Activated T-helper 1 cell treated with Interleukin-2 at 50 U/mL for 16 hours (primary cell): ENCODE results near the gene LRRC51.
A peak's percentile ranks its signal among the peaks of the same experiment; 100 is the strongest.

ENCODE experiments used
- DNase-seq: peaks from one replicate; pipeline ENCODE4 v3.0.0-alpha.2; 2020; ENCODE audit warnings: low read depth

LRRC51 gene, protein sequence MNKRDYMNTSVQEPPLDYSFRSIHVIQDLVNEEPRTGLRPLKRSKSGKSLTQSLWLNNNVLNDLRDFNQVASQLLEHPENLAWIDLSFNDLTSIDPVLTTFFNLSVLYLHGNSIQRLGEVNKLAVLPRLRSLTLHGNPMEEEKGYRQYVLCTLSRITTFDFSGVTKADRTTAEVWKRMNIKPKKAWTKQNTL

DNA sequence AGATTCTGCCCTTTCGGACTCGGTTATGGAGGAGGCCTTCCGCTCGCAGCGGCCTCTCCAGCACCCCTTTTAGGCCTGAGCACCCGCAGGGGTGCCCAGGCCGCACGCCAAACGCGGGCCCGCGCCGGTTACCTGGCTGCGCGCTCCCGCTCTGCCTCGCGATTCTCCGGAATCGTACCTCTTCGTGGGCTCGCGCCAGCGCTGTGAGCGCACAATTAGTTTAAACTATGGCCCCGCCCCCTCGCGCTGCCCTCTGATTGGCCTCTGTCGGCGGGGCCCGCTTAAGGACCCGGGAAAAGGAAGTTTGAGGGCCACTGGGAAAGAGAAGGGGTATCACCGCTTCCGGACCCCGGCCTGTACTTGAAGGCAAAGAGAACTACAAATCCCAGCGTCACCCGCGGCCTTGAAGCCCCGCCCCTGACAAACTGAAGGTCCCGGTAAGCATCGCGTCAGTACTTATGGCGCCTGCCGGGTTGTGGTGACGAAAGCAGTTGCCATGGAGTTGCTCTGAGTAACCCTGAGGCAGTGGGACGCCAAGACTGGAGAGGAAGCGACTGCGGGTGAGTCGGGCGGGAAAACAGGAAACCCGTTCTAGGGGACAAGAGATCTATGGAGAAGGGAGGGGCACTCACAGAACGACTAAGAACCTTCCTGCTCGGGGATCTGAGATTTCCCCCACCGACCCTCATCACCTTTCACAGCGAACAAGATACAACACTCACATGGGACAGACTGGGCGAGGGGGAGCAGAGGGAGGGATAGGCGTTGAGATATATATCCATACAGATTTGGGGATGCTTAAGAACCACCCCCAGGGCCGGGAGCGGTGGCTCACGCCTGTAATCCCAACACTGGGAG lies at the start of gene LRRC51, which contains the start of gene NUMA1:
Gene LRRC51 (plus strand): TSS at position 525 of the 858 bp plus-strand sequence. CDS start 8,234 bp downstream, outside the sequence.
Gene NUMA1 (minus strand): TSS at position 217 of the 858 bp plus-strand sequence. CDS start 44,599 bp downstream, outside the sequence.
- peak; percentile 97 for DNase-seq

- DNase-seq: no peak
These were observed 44.0 kb upstream of the LRRC51 start for GRCh38 chr11:72036687-72037086.

DNA sequence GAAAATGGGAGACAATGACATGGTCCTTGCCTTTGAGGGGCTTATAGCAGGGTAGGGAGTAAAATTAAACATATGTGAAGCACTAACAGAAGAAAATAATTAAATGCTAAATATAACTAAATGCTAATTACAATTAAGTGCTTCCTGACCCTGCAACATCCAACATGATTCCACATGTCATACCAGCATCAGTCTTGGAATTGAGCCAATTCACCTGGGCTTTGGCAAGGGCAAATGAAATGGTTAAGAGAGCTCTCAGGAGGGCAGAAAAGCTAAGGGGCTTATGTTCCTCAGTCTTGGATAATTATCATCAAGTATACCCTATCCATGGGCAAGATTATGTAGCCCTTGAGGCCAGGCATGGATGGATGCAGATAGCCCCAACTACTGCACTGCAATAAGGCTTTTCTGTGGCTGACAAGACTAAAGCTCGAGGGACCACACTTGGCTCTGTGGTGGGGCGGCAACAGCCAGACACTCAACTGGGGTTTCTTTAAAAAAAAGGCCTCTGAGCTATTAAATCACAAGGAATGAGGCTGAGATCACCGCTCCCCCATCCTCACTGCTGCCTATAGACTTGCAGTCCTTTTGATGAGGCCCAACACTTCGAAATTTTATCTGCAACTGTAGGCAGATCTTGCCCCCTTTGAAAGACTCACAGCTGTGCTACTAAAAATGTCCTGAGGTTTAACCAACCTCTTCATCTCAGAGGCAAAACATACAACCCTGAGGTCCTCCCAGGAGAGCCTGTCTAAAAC lies 42.9 kb upstream of the LRRC51 start:
- DNase-seq: no peak

DNA sequence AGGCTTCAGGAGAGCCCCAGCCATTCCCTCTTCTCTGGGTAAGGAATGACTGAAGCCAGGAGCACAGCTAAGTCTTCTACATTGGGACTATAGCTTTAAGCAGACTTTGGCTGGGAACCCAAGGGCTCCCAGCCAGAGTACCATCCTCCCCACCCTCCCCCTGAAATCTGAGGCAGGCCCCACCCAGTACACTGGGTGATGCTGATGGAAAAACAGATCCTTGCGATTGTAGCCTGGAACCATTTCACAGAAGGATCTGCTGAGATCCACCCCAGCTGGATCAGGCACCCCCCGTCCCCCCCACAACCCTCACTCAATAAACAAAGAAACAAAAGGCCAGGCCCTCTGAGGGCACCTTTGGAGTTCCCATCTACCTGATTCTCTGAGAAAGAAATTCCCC lies 42.2 kb upstream of the LRRC51 start:
- DNase-seq: no peak

DNA sequence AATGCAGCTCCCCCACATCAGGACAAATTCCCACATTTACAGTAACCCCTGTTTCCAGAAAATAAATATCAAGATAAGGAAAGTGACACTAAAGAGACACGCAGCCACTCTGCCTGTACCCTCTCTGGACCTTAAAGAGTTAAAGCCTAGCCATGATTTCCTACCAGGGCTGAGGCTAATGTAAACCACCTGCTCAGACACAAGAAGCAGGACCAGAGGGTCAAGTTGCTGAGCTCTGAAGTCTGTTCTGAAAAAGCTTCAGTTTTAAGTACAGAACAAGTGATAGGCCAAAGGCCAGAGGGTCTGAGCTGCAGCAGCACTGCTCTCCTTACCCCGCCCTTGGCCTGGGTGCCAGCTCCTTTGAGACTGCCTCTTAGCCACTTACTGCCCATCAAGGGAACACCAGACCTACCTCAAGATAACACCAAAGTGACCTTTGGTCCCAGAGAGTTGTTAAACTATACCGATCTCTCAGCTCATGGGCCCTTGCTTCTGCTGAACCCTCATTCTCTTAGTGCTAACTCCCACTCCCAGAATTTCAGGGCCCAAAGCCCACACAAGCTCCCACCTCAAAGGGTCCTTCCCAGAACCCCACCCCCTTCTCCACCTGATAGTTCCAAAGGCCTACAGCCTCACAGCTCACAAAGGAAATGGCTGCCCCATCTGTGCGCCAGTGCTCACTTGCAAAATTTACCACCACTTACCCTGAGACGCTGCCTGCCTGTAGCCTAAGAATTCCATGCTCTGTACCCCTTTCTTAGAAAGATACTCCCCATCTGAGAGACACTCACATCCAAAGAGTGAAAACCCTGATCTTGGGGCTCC lies 41.4 kb upstream of the LRRC51 start:
- DNase-seq: no peak

- DNase-seq: no peak
These were observed 40.7 kb upstream of the LRRC51 start for GRCh38 chr11:72039856-72040401.

DNA sequence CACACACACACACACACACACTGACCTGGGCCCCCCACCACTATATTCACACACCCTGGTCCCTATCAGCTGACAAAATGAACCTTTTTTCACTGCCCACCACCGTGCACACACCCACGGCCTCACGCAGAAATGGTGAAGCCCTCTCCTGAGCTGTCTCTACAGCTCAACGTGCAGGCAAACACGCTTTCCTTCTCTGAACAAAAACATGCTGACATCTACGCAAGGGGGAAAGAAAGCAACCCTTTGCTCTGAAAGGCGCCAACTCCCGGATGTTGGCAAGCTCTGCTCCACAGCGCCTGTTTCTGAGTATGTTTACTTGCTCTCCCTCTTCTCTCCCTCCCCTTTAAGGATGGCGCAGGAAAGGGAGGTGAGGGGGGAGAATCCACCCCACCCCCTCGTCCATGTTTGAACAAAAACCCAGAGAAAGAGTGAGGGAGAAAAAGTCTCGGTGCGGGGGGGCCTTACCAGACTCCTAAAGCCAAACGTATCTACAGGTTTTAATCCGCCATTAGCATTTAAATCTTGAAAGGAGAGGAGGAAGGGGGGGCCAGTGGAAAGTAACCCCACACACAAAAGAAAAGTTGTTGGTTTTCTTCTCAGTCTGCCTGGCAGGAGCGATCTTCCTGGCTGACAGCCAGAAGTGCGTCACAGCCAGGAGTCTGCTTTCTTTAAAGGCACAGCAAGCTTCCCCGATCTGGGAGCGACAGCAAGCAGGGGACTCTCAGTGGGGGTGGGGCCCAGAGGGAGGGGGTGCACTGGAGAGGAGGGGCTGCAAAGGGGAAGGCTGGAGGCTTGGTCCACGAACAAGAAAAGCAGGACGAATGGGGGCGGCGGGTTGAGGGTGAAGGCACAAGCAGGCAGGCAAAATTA lies 39.9 kb upstream of the LRRC51 start:
- peak; percentile 64 for DNase-seq

GRCh38 chr11:72041364-72042063 lies 39.1 kb upstream of the LRRC51 start:
- peak; percentile 31 for DNase-seq

- no peak for DNase-seq
These were observed 38.4 kb upstream of the LRRC51 start for GRCh38 chr11:72042064-72042745.

- no peak for DNase-seq
These were observed 34.8 kb upstream of the LRRC51 start for GRCh38 chr11:72045849-72046248.

DNA sequence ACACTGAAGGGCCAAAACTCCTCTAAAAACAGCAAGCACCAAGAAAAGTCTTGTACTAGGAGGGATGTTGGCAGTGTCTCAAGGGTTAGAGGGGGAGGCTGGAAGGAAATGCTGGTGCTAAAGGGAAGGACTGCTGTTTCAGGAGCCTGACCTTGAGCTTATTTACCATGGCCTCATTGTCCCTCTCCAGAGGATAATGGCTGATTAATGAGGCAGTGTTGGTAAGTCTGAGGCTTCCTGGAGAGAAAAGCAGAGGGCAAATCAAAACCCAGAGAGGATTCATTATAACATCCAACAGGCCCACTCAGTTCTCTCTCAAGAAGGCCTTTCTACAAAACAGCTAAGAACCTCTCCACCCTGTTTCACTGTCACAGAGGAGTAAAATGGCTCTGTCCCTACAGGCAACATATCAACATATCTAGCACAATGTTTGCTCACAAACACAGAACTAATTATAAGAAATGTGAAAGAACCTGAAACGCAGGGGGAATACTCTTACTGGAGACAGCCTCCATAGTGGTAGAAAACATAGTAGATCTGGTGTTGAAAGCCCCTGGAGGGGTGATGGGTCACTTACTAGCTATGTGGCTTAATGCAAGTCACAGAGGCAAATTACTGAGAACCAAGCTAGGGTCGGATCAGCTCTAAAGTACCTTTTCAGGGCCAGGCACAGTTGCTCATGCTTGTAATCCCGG lies 31.7 kb upstream of the LRRC51 start:
- no peak for DNase-seq

- DNase-seq: no peak
These were observed 22.1 kb upstream of the LRRC51 start for GRCh38 chr11:72058416-72059034.

GRCh38 chr11:72061739-72062396 lies 18.8 kb upstream of the LRRC51 start:
- DNase-seq: no peak

- DNase-seq: no peak
These were observed 13.8 kb upstream of the LRRC51 start for GRCh38 chr11:72066855-72067254.

DNA sequence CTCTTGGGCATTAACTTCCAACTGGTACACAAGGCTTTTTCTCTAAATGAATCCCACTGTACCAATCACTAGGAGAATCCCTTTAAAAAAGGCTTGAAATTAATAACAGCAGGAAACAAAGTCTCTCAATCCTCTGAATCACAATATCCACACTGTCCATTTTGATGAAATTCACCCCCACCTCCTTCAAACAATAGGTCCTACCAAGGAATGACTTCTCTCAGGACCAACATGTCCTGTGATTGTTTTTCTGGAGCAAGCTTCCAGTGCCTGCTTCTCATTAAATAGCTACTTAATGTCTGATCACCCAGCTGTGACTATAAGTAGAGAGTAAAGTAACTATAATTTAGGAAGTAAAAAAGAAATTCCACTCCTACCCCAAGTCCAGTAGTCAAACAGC lies 13.4 kb upstream of the LRRC51 start:
- no peak for DNase-seq

DNA sequence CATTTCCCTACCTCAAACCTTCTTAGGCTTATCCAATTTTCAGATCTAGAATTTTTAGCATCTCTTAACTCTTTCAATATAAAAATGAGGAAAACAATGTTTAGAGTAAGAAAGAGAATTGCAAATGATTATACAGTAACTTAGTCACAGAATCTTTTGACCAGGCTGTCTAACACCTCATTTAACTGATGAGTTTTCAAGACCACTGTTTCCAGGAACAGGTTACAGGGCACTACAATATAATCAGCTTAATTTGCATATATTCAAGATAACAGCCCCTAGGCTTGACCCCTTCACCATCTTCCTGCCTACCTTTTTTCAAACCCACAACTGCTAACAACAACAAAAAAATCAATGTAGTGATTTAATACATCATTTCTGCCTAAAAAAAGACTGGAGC lies 13.0 kb upstream of the LRRC51 start:
- no peak for DNase-seq

GRCh38 chr11:72069200-72069599 lies 11.4 kb upstream of the LRRC51 start:
- no peak for DNase-seq
